Esophagus mucosa (tissue), 1 donor: Measurements from ENCODE around the gene ITPRID2. TPM values are rescaled to one million over a fixed set of nuclear protein-coding genes. Genes with fewer than 3 reads are reported as not detected.
"Not testable (repeated sequence)": the region's sequence is repeated elsewhere in the genome, so short reads cannot be mapped to it uniquely, and the experiment has no call there.

Experiments used
- ATAC-seq: fragments of 200-7000 bp; cut with Tn5 transposase; one replicate; pipeline ENCODE4 v1.9.1; 2020
- total RNA-seq: library from RNA; stranded (reverse); gene quantifications from one replicate; pipeline ENCODE4 v1.2.4, GENCODE V29; 2023
- donor health status: DM: yes; HTN: yes; CAD: no.

The ITPRID2 gene
- total RNA-seq, 1 donor from 2014 or later: 73.7 TPM

- ATAC-seq: no peak
These were observed 25.5 kb downstream of the ITPRID2 start for GRCh38 chr2:181916726-181917718.

- no peak for ATAC-seq
These were observed 26.7 kb downstream of the ITPRID2 start for GRCh38 chr2:181918188-181918587.

- no peak for ATAC-seq
These were observed 31.6 kb downstream of the ITPRID2 start for GRCh38 chr2:181923121-181923520.

GRCh38 chr2:181924336-181924735 lies 32.8 kb downstream of the ITPRID2 start:
- peak; percentile 42 for ATAC-seq

- no peak for ATAC-seq
These were observed 43.2 kb downstream of the ITPRID2 start for GRCh38 chr2:181934694-181935093.

- no peak for ATAC-seq
These were observed 45.9 kb downstream of the ITPRID2 start for GRCh38 chr2:181937473-181937872.

GRCh38 chr2:181943411-181944124 lies 52.0 kb downstream of the ITPRID2 start:
- no peak for ATAC-seq

GRCh38 chr2:181944164-181944913 lies 52.8 kb downstream of the ITPRID2 start:
- no peak for ATAC-seq

GRCh38 chr2:181944914-181945291 lies 53.4 kb downstream of the ITPRID2 start:
- no peak for ATAC-seq

- no peak for ATAC-seq
These were observed 55.1 kb downstream of the ITPRID2 start for GRCh38 chr2:181946444-181947127.

GRCh38 chr2:181947273-181947672 lies 55.7 kb downstream of the ITPRID2 start:
- no peak for ATAC-seq

GRCh38 chr2:181948227-181948626 lies 56.7 kb downstream of the ITPRID2 start:
- ATAC-seq: no peak

GRCh38 chr2:181949047-181949446 lies 57.5 kb downstream of the ITPRID2 start:
- ATAC-seq: no peak

GRCh38 chr2:181952404-181953226 lies 61.1 kb downstream of the ITPRID2 start:
- ATAC-seq: no peak

GRCh38 chr2:181953881-181954537 lies 62.5 kb downstream of the ITPRID2 start:
- peak; percentile 57 for ATAC-seq

GRCh38 chr2:181954538-181954883 lies 63.0 kb downstream of the ITPRID2 start:
- ATAC-seq: no peak

GRCh38 chr2:181955010-181955409 lies 63.5 kb downstream of the ITPRID2 start:
- ATAC-seq: no peak

GRCh38 chr2:181955866-181956265 lies 64.3 kb downstream of the ITPRID2 start:
- not testable (repeated sequence) for ATAC-seq

- ATAC-seq: no peak
These were observed 66.1 kb downstream of the ITPRID2 start for GRCh38 chr2:181957668-181958067.

GRCh38 chr2:181958726-181959125 lies 67.2 kb downstream of the ITPRID2 start:
- ATAC-seq: no peak

- no peak for ATAC-seq
These were observed 68.0 kb downstream of the ITPRID2 start for GRCh38 chr2:181959508-181959907.
